Measurements from ENCODE around the gene PPP2R2B.

Gene PPP2R2B

DNA sequence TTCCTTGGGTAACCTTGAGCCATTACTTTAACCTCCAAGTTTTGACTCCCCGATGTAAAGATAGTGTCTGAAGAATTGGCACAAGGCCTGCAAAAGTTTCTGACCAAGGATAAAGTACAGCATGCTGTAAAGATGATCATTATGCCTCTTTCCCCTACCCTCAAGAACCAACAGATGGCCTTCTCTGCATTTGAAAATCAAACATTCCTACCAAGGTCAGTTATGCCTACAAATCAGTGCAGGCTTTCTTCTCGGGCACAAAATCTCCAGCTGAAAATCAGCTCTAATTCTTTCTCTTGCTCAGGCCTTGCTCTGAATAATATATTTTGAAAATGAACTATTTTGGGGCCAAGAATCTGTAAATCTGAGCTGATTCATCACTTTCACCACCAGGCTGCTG, 59.7 kb downstream of the PPP2R2B start:
- ATAC-seq = peak; percentile 79
- TF ChIP-seq ZNF8 (CRISPR knock-in tag; IDR thresholded peaks at IDR 0.05) (no peak), POU6F1 (CRISPR knock-in tag; IDR thresholded peaks at IDR 0.05; ENCODE audit: borderline replicate concordance, low read depth) (no peak), TCF4 (CRISPR knock-in tag; IDR thresholded peaks at IDR 0.05; ENCODE audit: borderline replicate concordance) (no peak), RARB (CRISPR knock-in tag; IDR thresholded peaks at IDR 0.05) (no peak), ISL1 (CRISPR knock-in tag; IDR thresholded peaks at IDR 0.05) (0 out of 2 replicates have a peak, but pooled peaks have one; percentile 14), BACH2 (CRISPR knock-in tag; IDR thresholded peaks at IDR 0.05; ENCODE audit: borderline replicate concordance) (no peak), ZC3H10 (CRISPR knock-in tag; IDR thresholded peaks at IDR 0.05) (no peak)
- TF ChIP-seq, protein P1, sequence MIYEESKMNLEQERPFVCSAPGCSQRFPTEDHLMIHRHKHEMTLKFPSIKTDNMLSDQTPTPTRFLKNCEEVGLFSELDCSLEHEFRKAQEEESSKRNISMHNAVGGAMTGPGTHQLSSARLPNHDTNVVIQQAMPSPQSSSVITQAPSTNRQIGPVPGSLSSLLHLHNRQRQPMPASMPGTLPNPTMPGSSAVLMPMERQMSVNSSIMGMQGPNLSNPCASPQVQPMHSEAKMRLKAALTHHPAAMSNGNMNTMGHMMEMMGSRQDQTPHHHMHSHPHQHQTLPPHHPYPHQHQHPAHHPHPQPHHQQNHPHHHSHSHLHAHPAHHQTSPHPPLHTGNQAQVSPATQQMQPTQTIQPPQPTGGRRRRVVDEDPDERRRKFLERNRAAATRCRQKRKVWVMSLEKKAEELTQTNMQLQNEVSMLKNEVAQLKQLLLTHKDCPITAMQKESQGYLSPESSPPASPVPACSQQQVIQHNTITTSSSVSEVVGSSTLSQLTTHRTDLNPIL (CRISPR knock-in tag; IDR thresholded peaks at IDR 0.05; ENCODE audit: low read depth) = no peak

DNA sequence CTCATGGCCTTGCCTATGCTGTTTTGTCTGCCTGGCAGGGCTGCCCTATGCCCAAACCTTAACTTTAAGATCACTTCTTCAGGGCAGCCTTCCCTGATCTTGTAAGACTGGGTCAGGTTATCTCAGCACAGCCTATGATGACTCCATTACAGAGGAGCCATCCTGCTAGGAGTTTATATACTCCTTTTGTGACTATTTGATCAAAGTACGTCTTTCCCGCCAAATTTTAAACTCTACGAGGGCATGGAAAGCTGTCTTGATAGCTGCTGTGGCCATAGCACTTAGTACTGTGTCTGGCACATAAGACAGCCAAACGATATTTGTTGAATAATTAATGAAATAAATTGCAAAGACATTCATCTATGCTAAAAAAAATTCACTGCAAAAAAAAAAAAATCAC, 60.6 kb downstream of the PPP2R2B start:
- TF ChIP-seq PPARA (CRISPR knock-in tag; IDR thresholded peaks at IDR 0.05; ENCODE audit: borderline replicate concordance) = no peak
- TF ChIP-seq CSDC2 (CRISPR knock-in tag; IDR thresholded peaks at IDR 0.05) = no peak
- no peak for TF ChIP-seq TSHZ2 (CRISPR knock-in tag; IDR thresholded peaks at IDR 0.05)
- TF ChIP-seq ISL1 (CRISPR knock-in tag; IDR thresholded peaks at IDR 0.05) = no peak
- TF ChIP-seq, protein P2, sequence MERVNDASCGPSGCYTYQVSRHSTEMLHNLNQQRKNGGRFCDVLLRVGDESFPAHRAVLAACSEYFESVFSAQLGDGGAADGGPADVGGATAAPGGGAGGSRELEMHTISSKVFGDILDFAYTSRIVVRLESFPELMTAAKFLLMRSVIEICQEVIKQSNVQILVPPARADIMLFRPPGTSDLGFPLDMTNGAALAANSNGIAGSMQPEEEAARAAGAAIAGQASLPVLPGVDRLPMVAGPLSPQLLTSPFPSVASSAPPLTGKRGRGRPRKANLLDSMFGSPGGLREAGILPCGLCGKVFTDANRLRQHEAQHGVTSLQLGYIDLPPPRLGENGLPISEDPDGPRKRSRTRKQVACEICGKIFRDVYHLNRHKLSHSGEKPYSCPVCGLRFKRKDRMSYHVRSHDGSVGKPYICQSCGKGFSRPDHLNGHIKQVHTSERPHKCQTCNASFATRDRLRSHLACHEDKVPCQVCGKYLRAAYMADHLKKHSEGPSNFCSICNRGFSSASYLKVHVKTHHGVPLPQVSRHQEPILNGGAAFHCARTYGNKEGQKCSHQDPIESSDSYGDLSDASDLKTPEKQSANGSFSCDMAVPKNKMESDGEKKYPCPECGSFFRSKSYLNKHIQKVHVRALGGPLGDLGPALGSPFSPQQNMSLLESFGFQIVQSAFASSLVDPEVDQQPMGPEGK (CRISPR knock-in tag; IDR thresholded peaks at IDR 0.05; ENCODE audit: borderline replicate concordance) = no peak
- TF ChIP-seq ZNF565 (CRISPR knock-in tag; conservative IDR thresholded peaks at IDR 0.05; ENCODE audit: low read depth) = no peak
- TF ChIP-seq OSR1 (CRISPR knock-in tag; IDR thresholded peaks at IDR 0.05) = no peak
- TF ChIP-seq, protein P1 (CRISPR knock-in tag; IDR thresholded peaks at IDR 0.05; ENCODE audit: low read depth) = no peak
- no peak for TF ChIP-seq ZFP3 (CRISPR knock-in tag; IDR thresholded peaks at IDR 0.05)
- TF ChIP-seq RARB (CRISPR knock-in tag; IDR thresholded peaks at IDR 0.05) = no peak
- ATAC-seq = no peak

- no peak for ATAC-seq
- TF ChIP-seq BACH2 (CRISPR knock-in tag; IDR thresholded peaks at IDR 0.05; ENCODE audit: borderline replicate concordance) (no peak), ZNF70 (CRISPR knock-in tag; IDR thresholded peaks at IDR 0.05) (no peak), GLIS3 (CRISPR knock-in tag; IDR thresholded peaks at IDR 0.05) (no peak), TSHZ2 (CRISPR knock-in tag; IDR thresholded peaks at IDR 0.05) (no peak), ZNF565 (CRISPR knock-in tag; conservative IDR thresholded peaks at IDR 0.05; ENCODE audit: low read depth) (no peak), ESRRG (CRISPR knock-in tag; IDR thresholded peaks at IDR 0.05) (no peak)
These were observed 61.7 kb downstream of the PPP2R2B start for GRCh38 chr5:146816775-146817387.

Data from SK-N-SH treated with all-trans-retinoic acid at 6 μM for 48 hours (cell line).